ENCODE measurements around the gene SORCS2.
"Not testable (repeated sequence)": the region's sequence is repeated elsewhere in the genome, so short reads cannot be mapped to it uniquely, and the experiment has no call there.

Gene SORCS2

DNA sequence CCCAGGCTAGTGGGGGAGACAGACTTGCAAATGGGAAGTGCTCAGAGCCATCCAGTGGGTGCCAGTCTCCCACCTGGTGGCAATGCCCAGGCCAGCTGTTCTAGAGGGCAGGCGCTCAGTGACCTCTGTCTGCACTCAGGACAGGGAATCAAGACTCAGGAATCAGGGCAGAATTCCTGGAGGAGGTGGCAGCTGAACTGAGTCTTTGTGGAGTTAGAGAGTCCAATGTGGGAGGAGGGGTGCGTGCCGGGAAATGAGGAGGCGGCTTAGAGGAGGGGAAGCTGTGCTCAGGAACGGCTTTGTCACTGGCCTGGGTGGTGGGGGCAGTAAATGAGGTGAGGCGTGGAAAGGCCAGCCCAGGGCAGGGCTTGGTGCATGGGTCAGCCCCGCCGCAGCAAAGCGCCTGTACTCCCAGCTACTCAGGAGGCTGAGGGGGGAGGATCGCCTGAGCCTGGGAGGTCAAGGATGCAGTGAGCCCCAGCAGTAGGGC, 31.3 kb upstream of the SORCS2 start:
- no peak for DNase-seq

DNA sequence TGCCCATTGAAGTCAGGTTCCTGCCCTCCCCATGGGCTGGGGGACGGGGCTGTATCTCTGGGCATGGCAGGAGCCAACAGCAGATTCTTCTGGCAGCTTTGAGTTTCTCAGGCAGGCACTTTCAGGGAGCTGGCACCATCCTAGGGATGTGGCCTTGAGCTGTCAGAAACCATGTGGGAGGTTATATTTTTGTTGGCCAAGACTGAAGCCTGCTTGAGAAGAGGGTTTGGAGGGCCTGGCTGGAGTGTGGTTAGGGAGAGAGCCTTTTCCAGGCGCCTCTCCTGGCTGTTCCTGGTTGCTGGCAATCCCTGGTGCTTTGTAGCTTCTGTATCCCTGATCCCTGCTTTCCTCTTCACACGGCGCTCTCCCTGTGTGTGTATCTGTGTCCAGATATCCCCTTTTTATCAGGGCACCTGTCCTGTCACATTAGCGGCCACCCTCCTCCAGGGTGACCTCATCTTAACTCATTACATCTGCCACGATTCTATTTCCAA, 30.6 kb upstream of the SORCS2 start:
- no peak for DNase-seq

DNA sequence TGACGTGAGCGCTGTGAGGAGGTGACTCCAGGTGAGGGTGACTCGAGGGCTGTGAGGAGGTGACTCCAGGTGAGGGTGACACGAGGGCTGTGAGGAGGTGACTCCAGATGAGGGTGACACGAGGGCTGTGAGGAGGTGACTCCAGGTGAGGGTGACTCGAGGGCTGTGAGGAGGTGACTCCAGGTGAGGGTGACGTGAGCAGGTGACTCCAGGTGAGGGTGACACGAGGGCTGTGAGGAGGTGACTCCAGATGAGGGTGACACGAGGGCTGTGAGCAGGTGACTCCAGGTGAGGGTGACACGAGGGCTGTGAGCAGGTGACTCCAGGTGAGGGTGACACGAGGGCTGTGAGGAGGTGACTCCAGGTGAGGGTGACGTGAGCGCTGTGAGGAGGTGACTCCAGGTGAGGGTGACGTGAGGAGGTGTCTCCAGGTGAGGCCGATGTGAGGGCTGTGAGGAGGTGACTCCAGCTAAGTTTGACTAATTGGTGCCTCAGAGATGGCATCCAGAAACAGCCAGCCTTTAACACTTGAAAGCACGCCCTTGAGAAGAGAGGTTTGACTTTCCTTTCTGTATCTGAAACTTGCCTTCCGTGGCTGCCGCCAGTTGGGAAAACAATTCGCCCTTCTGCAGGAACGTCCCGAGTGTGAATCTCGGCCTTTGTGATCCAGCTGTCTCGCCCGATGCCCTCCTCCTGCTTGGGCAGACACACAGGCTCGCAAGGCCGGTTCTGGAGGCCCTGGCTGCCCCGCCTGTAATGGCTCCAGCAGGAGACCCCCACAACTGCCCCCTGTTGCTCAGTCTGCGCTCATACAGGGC, 27.1 kb upstream of the SORCS2 start:
- not testable (repeated sequence) for DNase-seq

DNA sequence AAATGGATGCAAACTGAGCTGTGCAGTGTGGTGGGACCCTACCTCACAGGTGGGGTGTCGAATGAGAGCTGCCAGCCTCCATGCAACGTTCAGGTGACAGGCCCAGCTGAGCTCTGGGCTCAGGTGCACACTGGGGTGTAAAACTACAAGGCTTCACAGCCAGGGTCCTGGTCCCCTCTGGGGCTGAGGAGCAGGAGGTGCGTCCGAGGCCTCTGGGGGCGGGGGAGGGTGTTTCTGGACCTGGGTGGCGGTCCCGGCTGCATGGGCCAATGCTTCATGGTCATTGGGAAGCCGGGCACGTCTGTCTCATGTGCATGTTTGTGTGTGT, 26.5 kb upstream of the SORCS2 start:
- DNase-seq = no peak

DNA sequence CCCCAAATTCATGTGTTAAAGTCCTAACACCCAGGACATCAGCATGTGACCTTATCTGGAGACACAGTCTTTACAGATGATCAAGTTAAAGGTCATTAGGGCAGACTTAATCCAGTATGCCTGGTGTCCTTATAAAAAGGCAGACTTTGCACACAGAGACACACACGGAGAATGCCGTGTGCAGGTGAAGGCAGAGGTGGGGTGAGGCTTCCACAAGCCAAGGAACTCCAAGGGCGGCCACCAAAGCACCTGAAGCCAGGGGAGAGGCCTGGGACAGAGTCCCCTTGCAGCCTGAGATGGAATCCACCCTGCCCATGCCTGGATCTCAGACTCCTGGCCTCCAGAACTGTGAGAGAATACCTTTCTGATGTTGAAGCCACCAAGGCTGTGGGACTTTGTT, 26.1 kb upstream of the SORCS2 start:
- DNase-seq = no peak

DNA sequence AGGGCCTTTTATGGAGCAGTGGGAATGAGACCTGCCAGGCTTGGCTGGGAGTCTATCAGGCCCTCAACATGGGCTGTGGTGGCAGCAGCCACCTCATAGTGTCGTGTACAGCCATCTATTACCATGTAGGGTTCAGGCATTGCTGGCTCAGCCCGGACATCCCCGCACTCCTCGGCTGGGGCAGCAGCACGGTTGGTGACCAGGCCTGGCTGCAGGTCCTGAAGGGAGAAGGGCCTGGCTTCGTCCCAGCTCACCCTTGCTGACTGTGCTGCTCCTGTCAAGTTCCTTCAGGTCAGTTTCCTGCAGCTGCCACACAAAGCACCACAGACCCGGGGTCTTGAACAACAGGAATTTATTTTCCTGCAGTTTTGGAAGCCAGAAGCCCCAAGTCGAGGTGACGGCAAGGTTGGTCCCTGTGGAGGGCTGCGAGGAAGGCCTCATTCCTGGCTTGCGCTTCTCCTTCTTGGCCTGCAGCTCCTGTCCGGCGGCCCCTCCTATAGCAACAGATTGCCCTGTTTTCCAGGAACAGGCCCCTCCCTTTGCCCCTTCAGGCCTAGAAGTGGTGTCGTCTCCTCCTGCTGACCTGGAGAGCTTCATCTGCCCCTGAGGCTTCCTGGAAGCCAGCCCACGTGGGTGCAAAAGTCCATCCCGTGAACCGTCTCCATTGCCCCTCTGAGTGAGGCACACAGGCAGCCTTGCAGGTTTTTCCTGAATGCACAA, 25.2 kb upstream of the SORCS2 start:
- DNase-seq = no peak

DNA sequence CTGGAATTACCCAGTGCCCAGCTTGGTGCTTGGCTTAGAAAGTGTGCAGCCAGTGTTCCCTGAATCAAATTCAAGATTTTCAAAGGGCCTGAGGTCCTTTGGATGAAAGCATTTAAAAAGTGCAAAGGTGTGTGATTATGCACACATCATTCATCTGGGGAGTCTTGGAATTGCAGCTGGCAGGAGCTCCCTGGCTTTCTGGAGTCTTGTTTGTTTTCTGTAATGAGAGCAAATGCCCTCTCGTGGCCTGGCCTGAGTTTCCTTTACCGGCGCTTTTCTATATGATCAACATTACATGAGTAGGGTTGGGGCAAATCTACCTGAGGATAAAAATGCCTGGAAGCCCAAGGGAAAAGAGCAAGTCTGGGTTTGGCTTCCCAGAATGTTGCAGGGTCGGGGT, 24.6 kb upstream of the SORCS2 start:
- no peak for DNase-seq

DNA sequence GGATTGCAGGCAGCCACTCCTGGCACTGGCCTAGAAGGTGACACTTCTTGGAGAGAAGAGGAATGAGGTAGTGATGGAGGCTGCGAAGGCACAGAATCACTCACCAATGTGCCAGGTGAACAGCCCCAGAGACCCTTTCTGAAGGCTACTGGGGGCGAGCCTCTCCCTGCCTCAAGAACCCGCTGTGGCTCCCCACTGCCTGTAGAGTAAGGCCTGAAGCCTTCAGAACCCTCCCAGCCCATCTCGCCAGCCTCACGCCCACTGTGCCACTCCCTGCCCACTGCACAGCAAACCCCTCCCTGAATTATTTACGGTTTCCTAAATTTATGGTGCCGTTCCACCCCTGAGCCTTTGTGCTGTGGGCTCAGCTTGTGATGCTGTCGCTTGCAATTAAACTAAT, 24.2 kb upstream of the SORCS2 start:
- DNase-seq = no peak

DNA sequence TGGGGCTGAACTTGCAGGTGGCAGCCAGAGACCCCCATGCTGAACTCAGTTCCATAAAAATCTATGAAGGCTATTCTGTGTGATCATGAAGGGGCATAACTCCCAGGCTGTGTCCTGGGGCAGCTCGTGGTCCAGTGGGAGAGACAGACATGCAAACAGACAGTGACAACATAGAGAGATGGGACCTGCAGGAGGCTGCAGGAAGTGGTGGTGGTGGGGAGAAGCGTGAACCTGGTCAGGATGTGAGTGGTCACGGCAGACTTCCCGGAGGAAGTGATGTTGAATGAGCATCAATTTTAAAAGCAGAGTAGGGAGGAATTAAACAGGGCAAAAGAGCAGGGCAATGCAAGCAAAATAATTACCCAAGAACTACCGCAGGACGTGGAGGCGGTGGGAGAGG, 23.2 kb upstream of the SORCS2 start:
- DNase-seq = no peak

DNA sequence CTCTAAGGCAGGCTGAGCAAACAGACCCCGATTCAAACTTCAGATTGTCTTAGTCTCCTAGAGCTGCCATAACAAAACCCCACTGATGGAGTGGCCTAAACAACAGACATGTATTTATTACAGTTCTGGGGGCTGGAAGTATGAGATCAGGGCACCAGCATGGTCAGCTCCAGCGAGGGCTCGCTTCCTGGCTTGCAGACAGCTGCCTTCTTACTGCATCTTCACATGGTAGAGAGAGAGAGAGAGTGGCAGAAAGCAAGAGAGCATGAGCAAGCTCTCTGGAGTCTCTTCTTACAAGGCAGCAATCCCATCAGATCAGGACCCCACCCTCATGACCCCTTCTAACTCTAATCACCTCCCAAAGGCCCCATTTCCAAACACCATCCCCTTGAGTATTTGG, 22.3 kb upstream of the SORCS2 start:
- no peak for DNase-seq

DNA sequence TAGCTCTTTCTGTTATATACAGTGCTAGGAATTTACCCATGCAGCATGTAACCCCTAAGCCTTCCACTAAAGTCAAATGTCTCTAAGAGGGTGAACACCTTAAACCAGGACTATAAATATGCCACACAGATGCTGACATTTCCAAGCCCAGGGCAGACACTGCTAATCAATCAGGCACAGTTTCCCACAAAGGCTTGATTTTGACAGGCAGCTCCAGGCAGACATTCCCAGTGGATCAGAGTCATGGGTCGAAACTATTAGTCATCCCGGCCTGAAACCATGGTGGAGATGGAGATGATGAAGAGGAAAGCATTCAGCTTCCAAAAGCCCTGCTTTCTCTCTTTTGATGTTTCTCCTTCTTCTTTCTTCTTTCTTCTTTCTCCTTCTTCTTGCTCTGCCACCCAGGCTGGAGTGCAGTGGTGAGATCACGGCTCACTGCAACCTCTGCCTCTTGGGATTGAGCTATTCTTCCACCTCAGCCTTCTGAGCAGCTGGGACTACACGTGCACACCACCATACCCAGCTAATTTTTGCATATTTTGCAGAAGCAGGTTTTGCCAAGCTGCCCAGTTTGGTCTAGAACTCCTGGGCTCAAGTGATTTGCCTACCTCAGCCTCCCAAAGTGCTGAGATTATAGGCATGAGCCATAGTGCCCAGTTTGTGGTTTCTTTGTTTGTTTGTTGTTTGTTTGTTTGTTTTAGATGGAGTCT, 21.0 kb upstream of the SORCS2 start:
- no peak for DNase-seq

DNA sequence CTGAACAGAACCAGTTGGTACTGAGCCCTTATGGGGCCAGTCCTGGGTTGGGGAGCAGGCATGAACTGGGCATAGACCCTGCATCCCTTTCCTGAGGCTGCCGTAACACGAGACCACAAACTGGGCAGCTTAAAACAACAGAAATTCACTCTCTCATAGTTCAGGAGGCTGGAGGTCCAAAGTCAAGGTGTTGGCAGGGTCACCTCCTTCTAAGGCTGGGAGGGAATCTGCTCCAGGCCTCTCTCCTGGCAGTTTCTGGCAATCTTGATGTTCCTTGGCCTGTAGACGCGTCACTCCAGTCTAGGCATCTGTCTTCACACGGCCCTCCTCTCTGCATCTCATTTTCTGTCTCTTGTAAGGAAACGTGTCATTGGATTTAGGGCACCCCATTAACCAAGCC, 19.8 kb upstream of the SORCS2 start:
- DNase-seq = no peak

DNA sequence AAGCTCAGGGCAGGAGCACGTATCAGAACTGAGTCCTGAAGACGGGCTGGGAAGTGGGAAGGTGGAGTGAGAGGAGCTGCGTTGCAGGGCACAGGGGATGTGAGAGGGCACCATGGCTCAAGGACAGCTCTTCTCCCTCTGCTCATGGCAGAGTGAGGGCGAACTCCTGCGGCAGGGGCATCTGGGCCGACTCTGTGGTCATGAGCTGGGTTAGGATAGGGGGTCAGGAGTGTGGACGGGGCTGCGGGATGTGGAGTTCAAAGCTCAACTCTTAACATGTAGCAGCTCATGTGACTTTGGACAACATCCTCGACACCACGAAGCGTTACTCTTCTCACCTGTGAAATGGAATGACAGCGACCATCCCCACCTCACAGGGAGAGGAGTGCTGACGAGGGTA, 19.4 kb upstream of the SORCS2 start:
- DNase-seq = no peak

DNA sequence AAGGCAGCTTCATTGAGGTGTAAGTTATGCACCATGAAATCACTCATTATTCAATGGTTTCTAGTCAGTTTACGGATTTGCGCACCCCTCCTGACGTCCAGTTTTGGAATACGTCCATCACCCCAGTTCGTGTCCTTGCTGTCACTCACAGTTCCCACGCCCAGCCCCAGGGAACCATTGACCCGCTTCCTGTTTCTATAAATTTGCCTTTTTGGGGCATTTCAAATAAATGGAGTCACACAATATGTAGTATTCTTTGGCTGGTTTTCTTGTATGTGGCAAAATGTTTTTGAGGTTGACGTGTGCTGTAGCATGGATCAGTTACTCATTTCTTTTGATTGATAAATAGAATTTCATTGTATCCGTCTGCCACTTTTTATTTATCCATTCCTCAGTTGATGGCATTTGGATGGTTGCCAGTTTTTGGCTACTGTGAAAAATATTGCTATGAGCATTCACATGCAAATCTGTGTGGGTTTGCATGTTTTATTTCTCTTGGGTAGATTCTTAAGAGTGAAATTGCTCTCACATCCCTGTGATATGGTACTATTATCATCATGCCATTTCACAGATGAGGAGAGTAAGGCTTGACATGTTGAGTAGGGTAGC, 18.4 kb upstream of the SORCS2 start:
- DNase-seq = no peak

DNA sequence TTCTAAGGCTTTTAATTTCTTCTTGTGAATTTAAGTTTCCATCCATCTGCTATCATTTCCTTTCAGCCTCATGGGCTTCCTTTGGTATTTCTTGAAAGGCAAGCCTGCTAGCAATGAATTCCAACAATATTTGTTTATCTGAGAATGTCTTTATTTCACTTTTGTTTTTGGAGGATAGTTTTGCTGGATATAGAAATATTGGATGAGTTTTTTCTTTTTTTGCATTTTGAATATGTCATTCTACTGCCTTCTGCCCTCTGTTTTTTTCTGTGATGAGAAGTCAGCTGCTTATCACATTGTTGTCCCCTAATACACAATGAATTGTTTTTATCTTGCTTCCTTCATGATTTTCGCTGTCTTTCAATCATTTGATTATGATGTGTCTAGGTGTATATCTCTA, 13.2 kb upstream of the SORCS2 start:
- no peak for DNase-seq

DNA sequence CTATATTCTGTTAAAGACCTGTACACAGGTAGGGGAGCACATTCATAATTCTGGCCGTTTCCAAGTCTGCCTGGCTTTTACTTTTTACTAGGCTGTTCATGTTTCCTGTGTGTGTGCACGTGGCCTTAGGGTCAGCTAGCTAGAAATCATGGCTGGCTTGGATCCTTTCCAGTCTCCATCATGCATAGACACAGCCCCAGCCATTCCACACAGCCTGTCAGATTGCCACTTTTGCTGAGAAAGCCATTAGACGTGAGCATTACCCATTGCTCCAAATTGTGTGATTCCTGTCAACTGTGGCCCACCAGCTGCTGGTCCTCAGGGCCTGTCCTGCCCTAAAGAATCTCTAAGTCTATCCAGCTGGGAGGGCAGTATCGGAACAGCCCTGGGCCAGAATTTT, 11.4 kb upstream of the SORCS2 start:
- no peak for DNase-seq

DNA sequence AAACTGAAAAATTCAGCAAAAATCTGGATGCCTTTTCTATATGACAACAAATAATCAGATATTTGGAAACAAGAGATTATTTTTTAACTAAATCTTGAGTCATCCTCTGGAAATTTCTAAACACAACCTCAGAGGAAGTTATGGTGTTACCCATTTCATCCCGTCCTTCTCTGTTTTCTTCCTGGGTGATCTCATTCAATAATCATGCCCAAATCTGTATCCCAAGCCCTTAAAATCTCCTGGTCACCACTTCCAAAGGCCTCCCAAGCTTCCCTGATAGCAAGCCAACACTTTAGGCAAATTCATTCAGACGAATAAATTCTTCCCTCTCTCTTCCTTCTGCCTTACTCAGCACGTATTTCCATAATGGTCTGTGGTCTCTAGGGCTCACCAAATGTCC, 9.7 kb upstream of the SORCS2 start:
- no peak for DNase-seq

DNA sequence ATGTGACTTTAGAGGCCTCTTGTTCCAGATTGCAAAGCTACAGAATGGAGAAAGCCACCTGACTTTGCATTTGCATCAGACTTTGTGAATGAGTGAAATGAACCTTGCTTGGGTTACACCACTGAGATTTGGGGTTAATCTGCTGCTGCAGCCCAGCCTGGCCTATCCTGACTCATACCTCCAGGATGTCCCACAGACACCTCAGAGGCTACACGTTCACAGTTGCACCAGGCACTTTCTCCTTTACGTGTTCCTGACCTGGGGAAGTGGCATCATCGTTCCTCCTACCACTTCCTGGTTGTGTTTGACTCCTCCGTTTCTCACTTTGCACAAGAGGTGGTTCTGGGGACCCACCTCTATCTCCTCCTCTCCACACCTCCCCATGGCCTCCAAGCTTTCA, 9.2 kb upstream of the SORCS2 start:
- no peak for DNase-seq

DNA sequence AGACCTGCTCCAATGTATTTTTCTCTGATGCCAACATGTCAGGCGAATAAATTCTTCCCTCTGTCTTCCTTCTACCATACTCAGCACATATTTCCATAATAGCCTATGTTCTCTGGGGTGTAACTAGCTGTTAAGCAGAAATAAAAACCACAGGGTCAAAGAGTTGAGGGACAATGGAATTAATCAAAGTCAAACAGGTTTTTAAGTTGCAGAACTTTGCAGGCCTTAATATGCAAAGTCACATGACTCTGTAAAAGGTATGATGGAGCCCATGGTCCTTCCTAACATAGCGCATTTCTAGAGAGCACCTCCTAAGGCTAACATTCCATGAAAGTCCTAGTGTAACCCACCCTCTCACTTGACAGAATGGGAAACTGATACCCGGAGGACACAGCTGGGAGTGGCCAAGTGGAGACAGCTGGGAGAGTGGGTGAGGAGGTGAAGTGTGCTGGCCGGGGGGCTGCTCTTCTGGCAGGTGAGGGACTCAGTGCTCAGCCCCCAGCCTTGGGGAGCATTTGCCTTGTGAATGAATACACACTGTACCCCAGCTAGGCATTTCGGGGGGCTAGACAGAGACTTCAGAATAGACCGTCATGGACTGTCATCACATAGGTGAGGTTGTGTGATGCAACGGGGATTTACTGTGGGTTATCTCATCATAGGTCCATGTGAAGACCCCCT, 8.4 kb upstream of the SORCS2 start:
- DNase-seq = no peak

DNA sequence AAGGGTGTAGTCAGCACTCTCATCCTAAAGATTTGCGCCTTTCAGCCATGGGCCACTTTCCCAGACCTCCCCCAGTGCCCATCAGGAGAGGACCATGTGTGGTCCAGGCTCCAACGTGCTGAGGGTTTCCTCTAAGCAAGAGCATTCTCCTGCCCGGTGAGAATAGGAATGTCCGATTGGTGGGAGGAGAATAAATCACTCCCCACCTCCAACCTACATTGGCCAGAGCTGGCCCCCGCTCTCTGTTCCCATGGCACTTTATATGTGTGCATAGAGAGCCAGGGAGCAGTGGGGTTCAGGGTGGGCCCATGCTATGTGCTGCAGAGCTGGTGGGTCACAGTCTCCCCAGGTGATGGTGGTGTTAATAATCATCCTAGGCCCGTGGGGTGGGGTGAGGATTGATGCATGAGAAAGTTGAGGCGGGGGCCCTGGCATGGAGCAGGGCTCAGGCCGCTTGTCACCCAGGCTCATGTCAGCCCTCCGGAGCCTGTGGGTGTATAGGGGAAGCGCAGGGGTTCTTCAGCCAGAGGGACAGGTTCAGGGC, 6.8 kb upstream of the SORCS2 start:
- no peak for DNase-seq

DNA sequence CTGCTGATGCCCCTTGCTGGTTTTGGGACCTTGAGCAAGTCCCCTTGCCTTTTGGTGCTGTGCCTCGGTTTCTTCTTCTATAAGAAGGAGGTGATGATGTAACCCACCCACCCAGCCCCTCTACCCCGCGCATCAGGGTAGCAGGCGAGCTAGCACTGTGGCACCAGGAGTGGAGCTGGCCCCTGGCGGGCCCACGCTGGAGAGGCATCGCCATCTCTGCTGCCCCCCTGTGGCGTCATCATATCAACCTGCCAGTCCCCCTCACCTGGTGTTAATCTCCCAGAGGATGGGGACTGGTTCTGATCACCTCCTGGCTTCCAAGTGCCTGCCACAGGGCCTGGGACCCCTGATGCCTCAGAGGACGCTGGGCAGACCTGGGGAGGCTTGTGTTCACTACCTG, 6.3 kb upstream of the SORCS2 start:
- DNase-seq = no peak

DNA sequence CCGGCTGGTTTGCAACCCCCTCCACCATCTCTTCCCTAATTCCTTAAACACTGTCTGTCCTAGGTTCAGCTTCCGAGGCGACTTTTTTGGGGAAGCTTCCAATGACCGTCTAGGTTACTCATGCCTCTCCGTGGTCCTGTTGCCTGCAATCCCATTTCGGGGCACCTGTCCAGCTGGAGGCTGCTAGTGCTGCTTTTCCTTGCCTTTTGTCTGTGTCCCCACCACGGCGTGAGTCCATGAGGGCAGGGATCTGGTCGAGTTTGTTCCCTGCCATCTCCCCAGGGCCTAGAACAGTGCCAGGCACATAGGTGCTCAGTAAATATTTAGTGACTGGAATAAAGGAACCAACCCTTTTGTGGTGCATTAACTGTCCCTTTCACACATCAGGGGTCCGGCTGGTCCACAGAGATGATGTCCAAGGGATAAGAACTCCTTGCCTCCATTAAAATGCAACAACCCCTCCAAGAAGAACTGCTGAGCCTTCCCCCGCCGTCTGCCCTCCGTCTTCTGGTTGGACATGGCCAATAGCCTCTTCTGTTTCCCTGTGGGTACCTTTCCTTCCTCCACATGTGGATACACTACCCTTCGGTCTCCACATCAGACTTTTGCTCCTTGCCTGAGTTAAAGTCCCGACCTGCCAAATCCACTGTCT, 5.7 kb upstream of the SORCS2 start:
- DNase-seq = no peak
